ENCODE data around the gene MED4. TPM values are rescaled to one million over a fixed set of nuclear protein-coding genes. Genes with fewer than 3 reads are reported as not detected.
"Not testable (repeated sequence)": the region's sequence is repeated elsewhere in the genome, so short reads cannot be mapped to it uniquely, and the experiment has no call there.

The MED4 gene
- total RNA-seq, 1 donor: 26.1 TPM

DNA sequence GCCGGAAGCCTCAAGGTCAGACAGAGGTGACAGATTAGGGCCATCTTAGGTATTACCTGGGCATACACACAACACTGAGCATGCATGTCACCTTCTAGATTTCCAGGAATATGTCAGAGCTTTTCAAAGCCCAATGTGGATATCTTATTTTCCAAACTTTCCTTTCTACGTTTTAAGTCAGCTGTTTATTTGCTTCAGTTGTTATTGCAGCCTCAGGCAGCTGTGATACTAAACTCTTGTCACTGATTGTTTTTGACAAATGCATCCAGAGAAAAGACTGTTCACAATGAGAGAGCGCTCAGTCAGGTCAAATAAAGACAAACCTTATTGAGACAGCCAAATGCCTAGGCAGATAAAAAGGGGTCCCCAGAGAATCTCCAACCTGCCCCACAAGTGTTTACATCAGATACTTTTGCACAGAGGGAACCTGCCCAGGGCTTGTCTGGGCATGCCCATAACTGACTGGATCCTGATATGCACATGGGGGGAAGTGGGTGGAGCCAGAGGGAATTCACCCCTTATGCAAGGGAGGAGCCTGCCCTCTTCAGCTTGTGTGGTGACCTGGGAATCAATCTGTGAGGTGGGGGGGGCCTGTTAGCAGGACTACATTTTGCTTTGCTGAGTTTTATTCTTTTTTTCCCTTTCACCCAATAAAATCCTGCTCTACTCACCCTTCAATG, 28.5 kb downstream of the MED4 start:
- Histone ChIP-seq H3K27me3 (ENCODE audit: insufficient read depth, low read length) (no peaks in the 10 kb centered on the region), H3K36me3 (ENCODE audit: insufficient read depth, low read length) (peaks cover 45% of the 10 kb centered on the region), H2AFZ (ENCODE audit: low read length) (no peak overlapping the region), H3K9me3 (ENCODE audit: low read depth, low read length) (peaks cover 12% of the 10 kb centered on the region), H3K27ac (ENCODE audit: low read depth, low read length) (no peak overlapping the region), H3K79me2 (ENCODE audit: insufficient read depth, low read length) (no peaks in the 10 kb centered on the region), H4K20me1 (ENCODE audit: insufficient read depth, low read length) (no peaks in the 10 kb centered on the region), H3K4me3 (ENCODE audit: insufficient read depth, low read length) (no peak overlapping the region), H3K4me2 (ENCODE audit: insufficient read depth, low read length) (no peak overlapping the region), H3K4me1 (ENCODE audit: insufficient read depth, low read length) (no peaks in the 10 kb centered on the region)
- no peak for TF ChIP-seq CTCF (IDR thresholded peaks at IDR 0.05; ENCODE audit: extremely low read depth, low read depth, low read length)
- no peak for DNase-seq (ENCODE audit: insufficient read length, low spot score, missing footprints)

- H4K20me1 ChIP-seq (ENCODE audit: insufficient read depth, low read length); H3K9me3 ChIP-seq (ENCODE audit: low read depth, low read length); H3K36me3 ChIP-seq (ENCODE audit: insufficient read depth, low read length); H3K27me3 ChIP-seq (ENCODE audit: insufficient read depth, low read length); H3K4me3 ChIP-seq (ENCODE audit: insufficient read depth, low read length); H3K27ac ChIP-seq (ENCODE audit: low read depth, low read length); H3K4me2 ChIP-seq (ENCODE audit: insufficient read depth, low read length); H3K79me2 ChIP-seq (ENCODE audit: insufficient read depth, low read length); DNase-seq (ENCODE audit: insufficient read length, low spot score, missing footprints); H3K4me1 ChIP-seq (ENCODE audit: insufficient read depth, low read length); H2AFZ ChIP-seq (ENCODE audit: low read length): not testable (repeated sequence)
Observed at GRCh38 chr13:48059951-48060350, 35.0 kb downstream of the MED4 start.

GRCh38 chr13:48058536-48058935, 36.4 kb downstream of the MED4 start:
- not testable (repeated sequence) for DNase-seq (ENCODE audit: insufficient read length, low spot score, missing footprints); H3K27ac ChIP-seq (ENCODE audit: low read depth, low read length); H3K4me3 ChIP-seq (ENCODE audit: insufficient read depth, low read length); H2AFZ ChIP-seq (ENCODE audit: low read length); H3K79me2 ChIP-seq (ENCODE audit: insufficient read depth, low read length); H3K9me3 ChIP-seq (ENCODE audit: low read depth, low read length); H4K20me1 ChIP-seq (ENCODE audit: insufficient read depth, low read length); H3K4me2 ChIP-seq (ENCODE audit: insufficient read depth, low read length); H3K36me3 ChIP-seq (ENCODE audit: insufficient read depth, low read length); H3K27me3 ChIP-seq (ENCODE audit: insufficient read depth, low read length); H3K4me1 ChIP-seq (ENCODE audit: insufficient read depth, low read length)

- no peak overlapping the region for H3K4me2 ChIP-seq (ENCODE audit: insufficient read depth, low read length)
- H4K20me1 ChIP-seq (ENCODE audit: insufficient read depth, low read length): no peaks in the 10 kb centered on the region
- DNase-seq (ENCODE audit: insufficient read length, low spot score, missing footprints): no peak
- no peak overlapping the region for H2AFZ ChIP-seq (ENCODE audit: low read length)
- no peak overlapping the region for H3K4me3 ChIP-seq (ENCODE audit: insufficient read depth, low read length)
- H3K27ac ChIP-seq (ENCODE audit: low read depth, low read length): no peak overlapping the region
- peaks cover 31% of the 10 kb centered on the region for H3K36me3 ChIP-seq (ENCODE audit: insufficient read depth, low read length)
- no peaks in the 10 kb centered on the region for H3K79me2 ChIP-seq (ENCODE audit: insufficient read depth, low read length)
- no peaks in the 10 kb centered on the region for H3K4me1 ChIP-seq (ENCODE audit: insufficient read depth, low read length)
- H3K27me3 ChIP-seq (ENCODE audit: insufficient read depth, low read length): no peaks in the 10 kb centered on the region
- no peaks in the 10 kb centered on the region for H3K9me3 ChIP-seq (ENCODE audit: low read depth, low read length)
- TF ChIP-seq CTCF (IDR thresholded peaks at IDR 0.05; ENCODE audit: extremely low read depth, low read depth, low read length): no peak
Observed at GRCh38 chr13:48055712-48056111, 39.2 kb downstream of the MED4 start.

- Histone ChIP-seq H3K27me3 (ENCODE audit: insufficient read depth, low read length) (no peaks in the 10 kb centered on the region), H3K4me2 (ENCODE audit: insufficient read depth, low read length) (no peak overlapping the region), H3K4me3 (ENCODE audit: insufficient read depth, low read length) (no peak overlapping the region), H3K79me2 (ENCODE audit: insufficient read depth, low read length) (no peaks in the 10 kb centered on the region), H2AFZ (ENCODE audit: low read length) (no peak overlapping the region), H4K20me1 (ENCODE audit: insufficient read depth, low read length) (no peaks in the 10 kb centered on the region), H3K27ac (ENCODE audit: low read depth, low read length) (no peak overlapping the region), H3K4me1 (ENCODE audit: insufficient read depth, low read length) (no peaks in the 10 kb centered on the region), H3K9me3 (ENCODE audit: low read depth, low read length) (no peaks in the 10 kb centered on the region), H3K36me3 (ENCODE audit: insufficient read depth, low read length) (peaks cover 39% of the 10 kb centered on the region)
- TF ChIP-seq CTCF (IDR thresholded peaks at IDR 0.05; ENCODE audit: extremely low read depth, low read depth, low read length): no peak
- no peak for DNase-seq (ENCODE audit: insufficient read length, low spot score, missing footprints)
Observed at GRCh38 chr13:48054601-48055000, 40.3 kb downstream of the MED4 start.

Data from osteoblast (primary cell).